Measurements from ENCODE around the gene KRTAP12-1.

- TF ChIP-seq EGR1 (IDR thresholded peaks at IDR 0.05) (no peak), TAF1 (IDR thresholded peaks at IDR 0.05; ENCODE audit: low read depth) (no peak), NFIC (IDR thresholded peaks at IDR 0.05) (no peak), TEAD4 (IDR thresholded peaks at IDR 0.05) (no peak), RAD21 (IDR thresholded peaks at IDR 0.05; ENCODE audit: low read depth) (no peak), YY1 (IDR thresholded peaks at IDR 0.05; ENCODE audit: low read depth) (no peak)
Measured at GRCh38 chr21:44706706-44707581, 25.0 kb upstream of the KRTAP12-1 start.

All from Ishikawa (cell line).